Fibroblast of lung (primary cell): ENCODE results near the gene KLHL29.

ENCODE experiments used
- EZH2 ChIP-seq: IDR thresholded peaks from 2 replicates; pipeline ENCODE4 v1.5.1; 2012; ENCODE audit warnings: low read length, control low read depth, mild to moderate bottlenecking; ENCODE audit errors: missing control alignments
- TF ChIP-seq, protein P1 (sequence below), 2 donors: IDR thresholded peaks in 1 of 2; conservative IDR thresholded peaks in 1 of 2; 1 replicate in 1 of 2; 2 replicates in 1 of 2; pipeline ENCODE4 v1.5.1; 2011 to 2012; ENCODE audit warnings: low read length in 2 of 2, control low read depth in 1 of 2, inconsistent platforms in 1 of 2, low read depth in 1 of 2, mild to moderate bottlenecking in 1 of 2

DNA sequence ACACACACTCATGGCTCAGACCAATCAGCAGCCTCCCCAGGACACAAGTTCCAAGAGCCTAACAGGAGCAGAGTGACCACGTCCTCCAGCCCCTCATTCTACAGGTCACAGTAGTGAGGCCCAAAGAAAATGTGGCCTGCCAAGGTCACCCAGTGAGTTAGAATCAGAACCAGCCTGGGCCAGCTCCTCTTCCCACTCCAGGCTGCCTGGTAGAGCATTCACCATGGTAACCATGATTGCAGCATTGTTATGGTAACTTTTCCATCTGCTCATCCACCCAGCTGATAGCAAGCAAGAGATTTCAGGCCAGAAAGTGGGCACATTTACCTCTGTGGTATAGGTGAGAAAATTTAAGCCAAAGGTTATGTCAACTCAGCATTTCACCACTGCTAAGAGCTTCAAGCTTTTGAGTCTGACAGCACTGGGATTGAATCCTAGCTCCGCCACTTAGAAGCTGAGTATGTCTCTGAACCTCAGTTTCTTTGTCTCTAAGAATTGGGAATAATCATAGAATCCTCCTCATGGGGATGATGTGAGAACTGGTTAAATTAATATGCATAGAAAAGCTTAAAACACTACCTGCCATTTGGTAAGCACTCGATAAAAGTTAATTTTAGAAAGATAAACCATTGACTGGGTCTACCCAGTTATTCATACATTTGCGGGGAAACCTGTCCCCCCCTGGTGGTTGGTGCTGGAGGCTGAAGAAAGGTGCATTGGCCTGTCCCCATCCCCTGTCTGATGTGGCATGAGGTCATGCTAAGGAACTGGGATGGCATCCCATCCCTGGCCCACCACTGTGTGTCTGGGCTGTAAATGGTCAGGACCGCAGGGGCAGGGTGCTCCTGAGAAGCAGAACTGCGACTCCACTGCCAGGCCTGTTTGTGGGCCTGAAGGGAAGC, 181.5 kb downstream of the KLHL29 start:
- TF ChIP-seq, protein P1, sequence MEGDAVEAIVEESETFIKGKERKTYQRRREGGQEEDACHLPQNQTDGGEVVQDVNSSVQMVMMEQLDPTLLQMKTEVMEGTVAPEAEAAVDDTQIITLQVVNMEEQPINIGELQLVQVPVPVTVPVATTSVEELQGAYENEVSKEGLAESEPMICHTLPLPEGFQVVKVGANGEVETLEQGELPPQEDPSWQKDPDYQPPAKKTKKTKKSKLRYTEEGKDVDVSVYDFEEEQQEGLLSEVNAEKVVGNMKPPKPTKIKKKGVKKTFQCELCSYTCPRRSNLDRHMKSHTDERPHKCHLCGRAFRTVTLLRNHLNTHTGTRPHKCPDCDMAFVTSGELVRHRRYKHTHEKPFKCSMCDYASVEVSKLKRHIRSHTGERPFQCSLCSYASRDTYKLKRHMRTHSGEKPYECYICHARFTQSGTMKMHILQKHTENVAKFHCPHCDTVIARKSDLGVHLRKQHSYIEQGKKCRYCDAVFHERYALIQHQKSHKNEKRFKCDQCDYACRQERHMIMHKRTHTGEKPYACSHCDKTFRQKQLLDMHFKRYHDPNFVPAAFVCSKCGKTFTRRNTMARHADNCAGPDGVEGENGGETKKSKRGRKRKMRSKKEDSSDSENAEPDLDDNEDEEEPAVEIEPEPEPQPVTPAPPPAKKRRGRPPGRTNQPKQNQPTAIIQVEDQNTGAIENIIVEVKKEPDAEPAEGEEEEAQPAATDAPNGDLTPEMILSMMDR (conservative IDR thresholded peaks at IDR 0.05 in 1 of 2, IDR thresholded peaks at IDR 0.05 in 1 of 2; ENCODE audit: low read depth in 1 of 2, low read length in 2 of 2), result peak in 1 of 2 donors; percentile 17
- TF ChIP-seq EZH2, result no peak
